RWPE1 (cell line): Measurements from ENCODE around the gene CAV3.
"Not testable (repeated sequence)": the region's sequence is repeated elsewhere in the genome, so short reads cannot be mapped to it uniquely, and the experiment has no call there.

Experiments
- CTCF ChIA-PET: fragments of 350-600 bp; sonication (Branson Sonifier 250); formaldehyde crosslinking; extraction: SDS; loops from one replicate; lab custom pipeline; 2021; lab: Yijun Ruan, JAX
- POLR2A ChIA-PET: fragments of 400-600 bp; formaldehyde crosslinking; extraction: SDS; loops from one replicate; lab custom pipeline; 2020; ENCODE audit warnings: antibody characterized with exemption; ENCODE audit not compliant: low non-redundant PET; lab: Yijun Ruan, JAX
- DNase-seq: peaks from one replicate; pipeline ENCODE4 v3.0.0; 2012; ENCODE audit warnings: low spot score
- H3K27ac ChIP-seq: fragments of 450-650 bp; 2 replicates; pipeline ENCODE4 v1.5.1; 2017
- CTCF ChIP-seq: fragments of 450-650 bp; conservative IDR thresholded peaks from 2 replicates; pipeline ENCODE4 v1.5.1; 2017; ENCODE audit warnings: low read depth, mild to moderate bottlenecking

The CAV3 gene

GRCh38 chr3:8712045-8712907, 21.3 kb upstream of the CAV3 start:
- ChIA-PET CTCF (interaction anchor here (0.7 kb wide), 1 partner anchor 1091 kb away, joined by 3 read pairs; no protein-coding TSS in a partner anchor), POLR2A (interaction anchor here (0.6 kb wide), 1 partner anchor 781 kb away, joined by 4 read pairs; no protein-coding TSS in a partner anchor)
- peak overlapping the region; percentile 95 for H3K27ac ChIP-seq
- no peak for TF ChIP-seq CTCF
- DNase-seq: peak; percentile 32

- peak overlapping the region; percentile 95 for H3K27ac ChIP-seq
- DNase-seq: no peak
- POLR2A ChIA-PET: interaction anchor here (0.6 kb wide), 1 partner anchor 780 kb away, joined by 4 read pairs; no protein-coding TSS in a partner anchor
- no peak for TF ChIP-seq CTCF
- CTCF ChIA-PET: interaction anchor here (0.7 kb wide), 1 partner anchor 1090 kb away, joined by 3 read pairs; no protein-coding TSS in a partner anchor
Measured at GRCh38 chr3:8712908-8713255, 20.7 kb upstream of the CAV3 start.

- DNase-seq: no peak
- CTCF ChIA-PET: interaction anchor here (0.8 kb wide), 1 partner anchor 56 kb away, joined by 4 read pairs; no protein-coding TSS in a partner anchor
Measured at GRCh38 chr3:8713901-8714759, 19.5 kb upstream of the CAV3 start.

DNA sequence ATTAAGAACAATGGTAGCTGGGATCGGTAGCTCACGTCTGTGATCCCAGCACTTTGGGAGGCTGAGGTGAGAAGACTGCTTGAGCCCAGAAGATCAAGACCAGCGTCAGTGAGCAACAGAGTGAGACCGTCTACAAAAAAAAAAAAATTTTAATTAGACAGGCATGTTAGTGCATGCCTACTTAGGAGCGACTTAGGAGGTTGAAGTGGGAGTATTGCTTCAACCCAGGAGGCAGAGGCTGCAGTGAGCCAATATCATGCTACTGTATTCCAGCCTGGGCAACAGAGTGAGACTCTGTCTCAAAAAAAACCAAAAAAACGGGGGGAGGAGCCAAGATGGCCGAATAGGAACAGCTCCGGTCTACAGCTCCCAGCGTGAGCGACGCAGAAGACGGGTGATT, 17.8 kb upstream of the CAV3 start:
- POLR2A ChIA-PET, CTCF ChIA-PET, DNase-seq: not testable (repeated sequence)
- H3K27ac ChIP-seq: peak overlapping the region; percentile 41

More at GRCh38 chr3:8713901-8714759, 19.5 kb upstream of the CAV3 start:
- peak overlapping the region; percentile 95 for H3K27ac ChIP-seq
- no peak for TF ChIP-seq CTCF
- POLR2A ChIA-PET: no interaction called here

GRCh38 chr3:8722808-8723207, 10.8 kb upstream of the CAV3 start:
- no peak for TF ChIP-seq CTCF
- no peak overlapping the region for H3K27ac ChIP-seq
- POLR2A ChIA-PET: no interaction called here
- DNase-seq: no peak
- CTCF ChIA-PET: no interaction called here

GRCh38 chr3:8723612-8724011, 10.0 kb upstream of the CAV3 start:
- ChIA-PET POLR2A (no interaction called here), CTCF (interaction anchor here (1.4 kb wide), 1 partner anchor 46 kb away, joined by 10 read pairs; the partner anchor contains the start of gene OXTR)
- DNase-seq: no peak
- no peak overlapping the region for H3K27ac ChIP-seq
- TF ChIP-seq CTCF: no peak
